Endothelial cell (in vitro differentiated cells): ENCODE results near the gene IQSEC3. TPM values are rescaled to one million over a fixed set of nuclear protein-coding genes. Genes with fewer than 3 reads are reported as not detected.
"Not testable (repeated sequence)": the region's sequence is repeated elsewhere in the genome, so short reads cannot be mapped to it uniquely, and the experiment has no call there.

Experiments used
- DNase-seq: peaks from one replicate; pipeline ENCODE4 v3.0.0; 2021; ENCODE audit warnings: low spot score
- H3K27ac Mint-ChIP-seq: one replicate; pipeline ENCODE4 v1.8.0; 2021; ENCODE audit warnings: mixed read lengths, inconsistent platforms; ENCODE audit not compliant: unreplicated experiment
- H3K27me3 Mint-ChIP-seq: one replicate; pipeline ENCODE4 v1.8.0; 2021; ENCODE audit warnings: mild to moderate bottlenecking, moderate library complexity, mixed read lengths, inconsistent platforms; ENCODE audit not compliant: unreplicated experiment
- H3K36me3 Mint-ChIP-seq: one replicate; pipeline ENCODE4 v1.8.0; 2021; ENCODE audit warnings: mild to moderate bottlenecking, low read depth, mixed read lengths, inconsistent platforms; ENCODE audit not compliant: unreplicated experiment
- H3K4me1 Mint-ChIP-seq: one replicate; pipeline ENCODE4 v1.8.0; 2021; ENCODE audit warnings: mild to moderate bottlenecking, mixed read lengths, inconsistent platforms; ENCODE audit not compliant: unreplicated experiment
- H3K4me3 Mint-ChIP-seq: one replicate; pipeline ENCODE4 v1.8.0; 2021; ENCODE audit warnings: mild to moderate bottlenecking, mixed read lengths, inconsistent platforms; ENCODE audit not compliant: unreplicated experiment
- H3K9me3 Mint-ChIP-seq: one replicate; pipeline ENCODE4 v1.8.0; 2021; ENCODE audit warnings: mixed read lengths, inconsistent platforms; ENCODE audit not compliant: unreplicated experiment
- CTCF ChIP-seq: fragments of 200-600 bp; sonication (generic); IDR thresholded peaks from one replicate; pipeline ENCODE4 v1.5.0; 2021; ENCODE audit warnings: antibody characterized with exemption; ENCODE audit not compliant: unreplicated experiment
- total RNA-seq: library from RNA; stranded (reverse); fragmentation: NEBNext Ultra II Directional; extraction: Animal tissue kit (Norgen Biotek cat#: 25700); gene quantifications from one replicate; pipeline ENCODE4 v1.2.1, GENCODE V29; 2021; ENCODE audit not compliant: unreplicated experiment

IQSEC3 gene
- total RNA-seq, 1 donor from 2014 or later: 13.2 TPM

GRCh38 chr12:56683-57346, 9.8 kb upstream of the IQSEC3 start:
- Mint-ChIP-seq H3K27ac (no peak overlapping the region), H3K4me3 (no peak overlapping the region), H3K9me3 (no peaks in the 10 kb centered on the region), H3K36me3 (no peaks in the 10 kb centered on the region), H3K4me1 (no peaks in the 10 kb centered on the region), H3K27me3 (peaks cover 3% of the 10 kb centered on the region)
- DNase-seq: no peak
- no peak for TF ChIP-seq CTCF

GRCh38 chr12:57539-57938, 9.0 kb upstream of the IQSEC3 start:
- H3K36me3 Mint-ChIP-seq: no peaks in the 10 kb centered on the region
- peaks cover 3% of the 10 kb centered on the region for H3K27me3 Mint-ChIP-seq
- no peaks in the 10 kb centered on the region for H3K4me1 Mint-ChIP-seq
- no peak for DNase-seq
- no peak overlapping the region for H3K27ac Mint-ChIP-seq
- no peak for TF ChIP-seq CTCF
- H3K9me3 Mint-ChIP-seq: no peaks in the 10 kb centered on the region
- H3K4me3 Mint-ChIP-seq: no peak overlapping the region

- Mint-ChIP-seq H3K36me3 (no peaks in the 10 kb centered on the region), H3K27me3 (peaks cover 3% of the 10 kb centered on the region), H3K4me3 (no peak overlapping the region), H3K9me3 (no peaks in the 10 kb centered on the region), H3K4me1 (no peaks in the 10 kb centered on the region), H3K27ac (no peak overlapping the region)
- TF ChIP-seq CTCF: no peak
- DNase-seq: no peak
Observed at GRCh38 chr12:58832-59231, 7.7 kb upstream of the IQSEC3 start.

- H3K4me3 Mint-ChIP-seq, H3K27ac Mint-ChIP-seq, DNase-seq, H3K9me3 Mint-ChIP-seq, H3K4me1 Mint-ChIP-seq, H3K27me3 Mint-ChIP-seq, H3K36me3 Mint-ChIP-seq: not testable (repeated sequence)
Observed at GRCh38 chr12:61845-62244, 4.7 kb upstream of the IQSEC3 start.

- H3K4me3 Mint-ChIP-seq, DNase-seq: not testable (repeated sequence)
Observed at GRCh38 chr12:65491-66063, 990 bp upstream of the IQSEC3 start.

GRCh38 chr12:66782-67504, 376 bp downstream of the IQSEC3 start:
- not testable (repeated sequence) for H3K9me3 Mint-ChIP-seq, H3K27me3 Mint-ChIP-seq, H3K27ac Mint-ChIP-seq, H3K4me1 Mint-ChIP-seq, H3K36me3 Mint-ChIP-seq, H3K4me3 Mint-ChIP-seq
- peak; percentile 41 for DNase-seq

More at GRCh38 chr12:65491-66063, 990 bp upstream of the IQSEC3 start:
- H3K27ac Mint-ChIP-seq, H3K4me1 Mint-ChIP-seq, H3K9me3 Mint-ChIP-seq, H3K27me3 Mint-ChIP-seq, H3K36me3 Mint-ChIP-seq: not testable (repeated sequence)

GRCh38 chr12:69677-70076, 3.1 kb downstream of the IQSEC3 start:
- H3K36me3 Mint-ChIP-seq, DNase-seq, H3K4me3 Mint-ChIP-seq, H3K4me1 Mint-ChIP-seq, H3K9me3 Mint-ChIP-seq, H3K27ac Mint-ChIP-seq: not testable (repeated sequence)
- peaks cover 12% of the 10 kb centered on the region for H3K27me3 Mint-ChIP-seq

GRCh38 chr12:70541-70940, 4.0 kb downstream of the IQSEC3 start:
- peaks cover 16% of the 10 kb centered on the region for H3K27me3 Mint-ChIP-seq
- not testable (repeated sequence) for H3K9me3 Mint-ChIP-seq, H3K4me3 Mint-ChIP-seq, H3K4me1 Mint-ChIP-seq, H3K27ac Mint-ChIP-seq, H3K36me3 Mint-ChIP-seq, DNase-seq

- H3K4me1 Mint-ChIP-seq, H3K27ac Mint-ChIP-seq, H3K36me3 Mint-ChIP-seq, DNase-seq, H3K4me3 Mint-ChIP-seq, H3K9me3 Mint-ChIP-seq: not testable (repeated sequence)
- H3K27me3 Mint-ChIP-seq: peaks cover 18% of the 10 kb centered on the region
Observed at GRCh38 chr12:72018-72417, 5.5 kb downstream of the IQSEC3 start.
